ENCODE measurements around the gene MT3. TPM values are rescaled to one million over a fixed set of nuclear protein-coding genes. Genes with fewer than 3 reads are reported as not detected.

The MT3 gene
- total and polyA plus RNA-seq, 2 of the 13 experiments (the other 11 are each of a cell fraction or from before 2014, with no cell fraction given) = not detected

DNA sequence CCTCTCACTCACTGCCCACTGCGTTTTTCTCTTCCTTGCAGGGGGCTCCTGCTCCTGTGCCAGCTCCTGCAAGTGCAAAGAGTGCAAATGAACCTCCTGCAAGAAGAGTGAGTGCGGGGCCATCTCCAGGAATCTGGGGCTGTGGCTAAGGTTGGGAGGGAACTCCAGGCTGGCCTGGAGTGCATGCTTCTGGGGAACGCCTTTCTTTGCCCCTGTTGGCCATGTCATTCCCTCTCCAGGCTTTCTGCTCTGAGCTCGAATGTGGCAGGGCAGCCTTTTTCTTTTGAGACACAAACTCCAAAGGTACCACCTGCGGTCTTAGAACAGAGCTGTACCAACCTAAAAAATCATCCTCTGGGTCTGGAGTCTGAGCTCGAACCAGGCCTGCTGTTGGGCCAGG, 28.8 kb downstream of the MT3 start:
- no peak for ATAC-seq
- TF ChIP-seq ZNF451 (CRISPR knock-in tag; IDR thresholded peaks at IDR 0.05) (no peak), ZNF143 (CRISPR knock-in tag; IDR thresholded peaks at IDR 0.05) (no peak), POGZ (CRISPR knock-in tag; IDR thresholded peaks at IDR 0.05) (no peak), ZFP1 (CRISPR knock-in tag; IDR thresholded peaks at IDR 0.05) (no peak), ZBTB34 (CRISPR knock-in tag; IDR thresholded peaks at IDR 0.05) (no peak), ZBED4 (CRISPR knock-in tag; IDR thresholded peaks at IDR 0.05; ENCODE audit: borderline replicate concordance) (no peak), ZNF761 (CRISPR knock-in tag; conservative IDR thresholded peaks at IDR 0.05) (no peak), HMG20B (CRISPR knock-in tag; conservative IDR thresholded peaks at IDR 0.05) (no peak), GTF2F1 (IDR thresholded peaks at IDR 0.05; ENCODE audit: low read length) (no peak), ZNF18 (CRISPR knock-in tag; IDR thresholded peaks at IDR 0.05; ENCODE audit: insufficient replicate concordance) (no peak), NFIC (IDR thresholded peaks at IDR 0.05; ENCODE audit: low read length) (no peak)
- TF ChIP-seq, protein P1, sequence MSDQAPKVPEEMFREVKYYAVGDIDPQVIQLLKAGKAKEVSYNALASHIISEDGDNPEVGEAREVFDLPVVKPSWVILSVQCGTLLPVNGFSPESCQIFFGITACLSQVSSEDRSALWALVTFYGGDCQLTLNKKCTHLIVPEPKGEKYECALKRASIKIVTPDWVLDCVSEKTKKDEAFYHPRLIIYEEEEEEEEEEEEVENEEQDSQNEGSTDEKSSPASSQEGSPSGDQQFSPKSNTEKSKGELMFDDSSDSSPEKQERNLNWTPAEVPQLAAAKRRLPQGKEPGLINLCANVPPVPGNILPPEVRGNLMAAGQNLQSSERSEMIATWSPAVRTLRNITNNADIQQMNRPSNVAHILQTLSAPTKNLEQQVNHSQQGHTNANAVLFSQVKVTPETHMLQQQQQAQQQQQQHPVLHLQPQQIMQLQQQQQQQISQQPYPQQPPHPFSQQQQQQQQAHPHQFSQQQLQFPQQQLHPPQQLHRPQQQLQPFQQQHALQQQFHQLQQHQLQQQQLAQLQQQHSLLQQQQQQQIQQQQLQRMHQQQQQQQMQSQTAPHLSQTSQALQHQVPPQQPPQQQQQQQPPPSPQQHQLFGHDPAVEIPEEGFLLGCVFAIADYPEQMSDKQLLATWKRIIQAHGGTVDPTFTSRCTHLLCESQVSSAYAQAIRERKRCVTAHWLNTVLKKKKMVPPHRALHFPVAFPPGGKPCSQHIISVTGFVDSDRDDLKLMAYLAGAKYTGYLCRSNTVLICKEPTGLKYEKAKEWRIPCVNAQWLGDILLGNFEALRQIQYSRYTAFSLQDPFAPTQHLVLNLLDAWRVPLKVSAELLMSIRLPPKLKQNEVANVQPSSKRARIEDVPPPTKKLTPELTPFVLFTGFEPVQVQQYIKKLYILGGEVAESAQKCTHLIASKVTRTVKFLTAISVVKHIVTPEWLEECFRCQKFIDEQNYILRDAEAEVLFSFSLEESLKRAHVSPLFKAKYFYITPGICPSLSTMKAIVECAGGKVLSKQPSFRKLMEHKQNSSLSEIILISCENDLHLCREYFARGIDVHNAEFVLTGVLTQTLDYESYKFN (CRISPR knock-in tag; conservative IDR thresholded peaks at IDR 0.05) = no peak
- TF ChIP-seq, protein P2, sequence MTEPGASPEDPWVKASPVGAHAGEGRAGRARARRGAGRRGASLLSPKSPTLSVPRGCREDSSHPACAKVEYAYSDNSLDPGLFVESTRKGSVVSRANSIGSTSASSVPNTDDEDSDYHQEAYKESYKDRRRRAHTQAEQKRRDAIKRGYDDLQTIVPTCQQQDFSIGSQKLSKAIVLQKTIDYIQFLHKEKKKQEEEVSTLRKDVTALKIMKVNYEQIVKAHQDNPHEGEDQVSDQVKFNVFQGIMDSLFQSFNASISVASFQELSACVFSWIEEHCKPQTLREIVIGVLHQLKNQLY (CRISPR knock-in tag; IDR thresholded peaks at IDR 0.05) = no peak

More for the DNA sequence above, 28.8 kb downstream of the MT3 start:
- H2AFZ ChIP-seq (ENCODE audit: low read length) = no peak overlapping the region
- in situ Hi-C loops (cut with HindIII; ENCODE audit: extremely low pct_ligation_motif_present, low pct_unique_long_range_greater_than_20kb) = no loop called here
- intact Hi-C loops (cut with micrococcal nuclease; ENCODE audit: unreplicated experiment) = no loop called here
- ChIA-PET POLR2A (interaction anchor here (1.8 kb wide), 1 partner anchor 11 kb away, joined by 6 read pairs; no protein-coding TSS in a partner anchor), CTCF (ENCODE audit: low intra/inter-chr PET ratio, low total read pairs) (no interaction called here)
- no peak overlapping the region for H3K27ac ChIP-seq (ENCODE audit: extremely low read length, insufficient read depth, low read length)
- 0% methylated on average over 6 of the region's 6 CpGs for WGBS (ENCODE audit: low lambda C conversion rate)
- no peak overlapping the region for H3K4me3 ChIP-seq (replicated peaks in 1 of 3; ENCODE audit: insufficient read depth in 1 of 3, low read depth in 2 of 3, low read length in 3 of 3)
- peaks cover 11 to 38% of the 10 kb centered on the region in 2 experiments; a peak in 4 of 5 replicates for H3K27me3 ChIP-seq (ENCODE audit: control insufficient read depth in 1 of 2, insufficient read depth in 2 of 2, low read length in 2 of 2)
- no peaks in the 10 kb centered on the region for H4K20me1 ChIP-seq (ENCODE audit: insufficient read depth, low read length)
- no peak overlapping the region for H3K4me2 ChIP-seq (ENCODE audit: low read depth, low read length)
- no peaks in the 10 kb centered on the region for H3K9me3 ChIP-seq (ENCODE audit: low read length)
- peaks cover 28% of the 10 kb centered on the region for H3K4me1 ChIP-seq (ENCODE audit: insufficient read depth, low read length)
- BruUV-seq (replicated peaks) = no TSS peak
- FAIRE-seq (no peak), DNase-seq (ENCODE audit: low spot score) (no peak)
- H3K36me3 ChIP-seq (replicated peaks in 1 of 2; ENCODE audit: control insufficient read depth in 1 of 2, insufficient read depth in 2 of 2, low read length in 2 of 2) = no peaks in the 10 kb centered on the region
- no peaks in the 10 kb centered on the region for H3K79me2 ChIP-seq (ENCODE audit: insufficient read depth, low read length)
- no peak overlapping the region for H3K9ac ChIP-seq (ENCODE audit: insufficient read depth, low read depth, low read length)

Data from HepG2 (cell line).